OCI-LY3 (cell line): ENCODE data around the gene THSD7B.

ENCODE experiments used
- CTCF ChIP-seq: fragments of 200-600, 300-600 bp; sonication (generic); IDR thresholded peaks from 2 replicates; pipeline ENCODE4 v1.5.1; 2014; ENCODE audit warnings: antibody characterized with exemption, low read length, low read depth
- EZH2phosphoT487 ChIP-seq: fragments of 200-600 bp; shearing (Covaris generic); IDR thresholded peaks from 2 replicates; pipeline ENCODE4 v1.6.1; 2018; ENCODE audit warnings: antibody characterized with exemption, mixed run types, low read depth

GRCh38 chr2:137654046-137654445 is 888.7 kb downstream of the THSD7B start:
- TF ChIP-seq CTCF (no peak), EZH2phosphoT487 (no peak)
